ENCODE results near the gene CENPX. TPM values are rescaled to one million over a fixed set of nuclear protein-coding genes. Genes with fewer than 3 reads are reported as not detected.

Gene CENPX
- total and polyA plus RNA-seq, 8 donors, result 14.0 to 62.4 (median 19.8) TPM

DNA sequence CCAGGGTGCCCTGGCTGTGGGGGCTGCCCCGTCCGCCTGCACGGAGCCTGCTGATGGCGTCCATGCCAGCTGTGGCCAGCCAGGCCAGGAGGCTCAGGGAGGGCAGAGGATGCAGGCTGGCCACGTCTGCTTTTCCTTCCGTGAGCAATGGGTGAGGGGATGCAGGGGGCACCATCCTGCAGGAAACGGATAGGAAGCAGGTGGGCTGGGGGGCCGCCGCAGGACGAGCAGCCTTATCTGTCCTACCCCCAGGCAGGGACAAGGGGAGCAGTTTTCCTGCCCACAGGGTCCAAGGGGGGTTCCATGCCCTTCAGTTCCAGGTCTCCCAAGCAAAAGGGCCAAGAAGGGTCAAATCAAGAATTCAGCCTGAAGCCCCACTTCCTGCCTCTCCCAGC, 36.2 kb upstream of the CENPX start:
- no peak for FAIRE-seq
- intact Hi-C loops (cut with DNase I), result no loop called here
- Histone ChIP-seq H3K27me3 (no peaks in the 10 kb centered on the region), H3K27ac (no peak overlapping the region), H3K9me3 (no peaks in the 10 kb centered on the region), H3K4me1 (peaks cover 0 to 2% (median under 1%) of the 10 kb centered on the region in 3 donors), H3K36me3 (peaks cover 0 to 42% (median 8%) of the 10 kb centered on the region in 3 donors), H3K4me3 (no peak overlapping the region)
- no peak for ATAC-seq
- 88 to 93% methylated on average over 10 of the region's 10 CpGs for WGBS, 2 donors
- TF ChIP-seq, protein P1, sequence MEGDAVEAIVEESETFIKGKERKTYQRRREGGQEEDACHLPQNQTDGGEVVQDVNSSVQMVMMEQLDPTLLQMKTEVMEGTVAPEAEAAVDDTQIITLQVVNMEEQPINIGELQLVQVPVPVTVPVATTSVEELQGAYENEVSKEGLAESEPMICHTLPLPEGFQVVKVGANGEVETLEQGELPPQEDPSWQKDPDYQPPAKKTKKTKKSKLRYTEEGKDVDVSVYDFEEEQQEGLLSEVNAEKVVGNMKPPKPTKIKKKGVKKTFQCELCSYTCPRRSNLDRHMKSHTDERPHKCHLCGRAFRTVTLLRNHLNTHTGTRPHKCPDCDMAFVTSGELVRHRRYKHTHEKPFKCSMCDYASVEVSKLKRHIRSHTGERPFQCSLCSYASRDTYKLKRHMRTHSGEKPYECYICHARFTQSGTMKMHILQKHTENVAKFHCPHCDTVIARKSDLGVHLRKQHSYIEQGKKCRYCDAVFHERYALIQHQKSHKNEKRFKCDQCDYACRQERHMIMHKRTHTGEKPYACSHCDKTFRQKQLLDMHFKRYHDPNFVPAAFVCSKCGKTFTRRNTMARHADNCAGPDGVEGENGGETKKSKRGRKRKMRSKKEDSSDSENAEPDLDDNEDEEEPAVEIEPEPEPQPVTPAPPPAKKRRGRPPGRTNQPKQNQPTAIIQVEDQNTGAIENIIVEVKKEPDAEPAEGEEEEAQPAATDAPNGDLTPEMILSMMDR (IDR thresholded peaks at IDR 0.05), result no peak
- DNase-seq, result peak in 1 of 6 donors; percentile 17

DNA sequence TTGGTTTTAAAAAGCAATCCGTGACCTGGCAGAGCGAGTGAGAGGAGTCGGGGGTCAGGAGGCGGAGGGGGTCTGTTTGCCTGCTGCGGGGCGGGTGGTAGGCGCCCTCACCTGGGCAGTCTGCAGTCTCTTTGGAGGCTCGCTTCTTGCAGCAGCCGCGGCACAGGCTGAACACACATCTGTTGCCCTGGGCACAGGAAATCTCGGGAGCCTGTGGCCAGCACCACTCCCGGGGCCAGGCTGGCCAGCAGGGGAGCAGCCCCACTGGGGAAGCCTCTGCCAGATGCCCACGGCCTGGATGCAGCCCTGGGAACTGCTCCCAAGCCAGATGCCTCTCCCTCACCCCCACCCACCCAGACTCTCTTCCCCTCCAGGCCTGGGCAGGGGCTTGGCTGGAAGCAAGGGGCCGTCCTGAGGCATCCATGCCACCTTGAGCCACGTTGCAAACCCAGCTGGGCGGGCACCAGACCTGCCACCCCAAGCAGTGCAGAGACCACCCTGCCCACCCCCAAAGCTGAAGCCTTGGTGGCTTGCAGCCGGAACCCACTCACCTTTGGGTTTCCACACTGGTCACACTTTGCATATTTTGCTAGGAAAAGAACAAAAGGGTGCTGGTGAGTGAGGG, 35.7 kb upstream of the CENPX start:
- Histone ChIP-seq H3K9me3 (no peaks in the 10 kb centered on the region), H3K27ac (no peak overlapping the region), H3K36me3 (peaks cover 0 to 42% (median 8%) of the 10 kb centered on the region in 3 donors), H3K27me3 (no peaks in the 10 kb centered on the region), H3K4me1 (no peaks in the 10 kb centered on the region), H3K4me3 (no peak overlapping the region)
- FAIRE-seq (no peak), DNase-seq (peak in 3 of 6 donors; percentile 9 to 68 (median 22)), ATAC-seq (no peak)
- 79 to 83% methylated on average over 17 of the region's 17 CpGs for WGBS, 2 donors
- TF ChIP-seq, protein P1 (IDR thresholded peaks at IDR 0.05), result no peak
- intact Hi-C loops (cut with DNase I), result no loop called here

GRCh38 chr17:82056729-82057621, 34.3 kb upstream of the CENPX start:
- Histone ChIP-seq H3K4me1 (peaks cover 0 to 8% (median 0%) of the 10 kb centered on the region in 3 donors), H3K27ac (no peak overlapping the region), H3K27me3 (no peaks in the 10 kb centered on the region), H3K4me3 (no peak overlapping the region), H3K9me3 (no peaks in the 10 kb centered on the region), H3K36me3 (peaks cover 0 to 42% (median 8%) of the 10 kb centered on the region in 3 donors)
- WGBS, 2 donors, result 84 to 85% methylated on average over 28 to 29 of the region's 29 CpGs
- TF ChIP-seq, protein P1 (IDR thresholded peaks at IDR 0.05), result no peak
- DNase-seq, result peak in 3 of 6 donors; percentile 13 to 73 (median 33)
- FAIRE-seq, result no peak
- ATAC-seq, result no peak
- intact Hi-C loops (cut with DNase I), result no loop called here

GRCh38 chr17:82055965-82056728, 33.5 kb upstream of the CENPX start:
- Histone ChIP-seq H3K27ac (no peak overlapping the region), H3K27me3 (no peaks in the 10 kb centered on the region), H3K4me3 (no peak overlapping the region), H3K36me3 (peaks cover 0 to 40% (median 8%) of the 10 kb centered on the region in 3 donors), H3K4me1 (peaks cover 0 to 8% (median 0%) of the 10 kb centered on the region in 3 donors), H3K9me3 (no peaks in the 10 kb centered on the region)
- ATAC-seq (no peak), DNase-seq (peak in 3 of 6 donors; percentile 15 to 72 (median 33)), FAIRE-seq (no peak)
- WGBS, 2 donors, result 90 to 93% methylated on average over 28 of the region's 28 CpGs
- intact Hi-C loops (cut with DNase I), result no loop called here
- TF ChIP-seq, protein P1 (IDR thresholded peaks at IDR 0.05), result no peak
